WI38 (cell line): Measurements from ENCODE around the gene PTER.

ENCODE experiments used
- H3K4me3 ChIP-seq: 2 replicates; pipeline ENCODE4 v1.5.1; 2011; ENCODE audit warnings: low read depth, mild to moderate bottlenecking, control low read depth, low read length
- TF ChIP-seq, protein P1 (sequence below): IDR thresholded peaks from 2 replicates; pipeline ENCODE4 v1.5.1; 2012; ENCODE audit warnings: low read depth, mild to moderate bottlenecking, control low read depth, low read length

The PTER gene

GRCh38 chr10:16519908-16520861 is 83.4 kb downstream of the PTER start:
- TF ChIP-seq, protein P1, sequence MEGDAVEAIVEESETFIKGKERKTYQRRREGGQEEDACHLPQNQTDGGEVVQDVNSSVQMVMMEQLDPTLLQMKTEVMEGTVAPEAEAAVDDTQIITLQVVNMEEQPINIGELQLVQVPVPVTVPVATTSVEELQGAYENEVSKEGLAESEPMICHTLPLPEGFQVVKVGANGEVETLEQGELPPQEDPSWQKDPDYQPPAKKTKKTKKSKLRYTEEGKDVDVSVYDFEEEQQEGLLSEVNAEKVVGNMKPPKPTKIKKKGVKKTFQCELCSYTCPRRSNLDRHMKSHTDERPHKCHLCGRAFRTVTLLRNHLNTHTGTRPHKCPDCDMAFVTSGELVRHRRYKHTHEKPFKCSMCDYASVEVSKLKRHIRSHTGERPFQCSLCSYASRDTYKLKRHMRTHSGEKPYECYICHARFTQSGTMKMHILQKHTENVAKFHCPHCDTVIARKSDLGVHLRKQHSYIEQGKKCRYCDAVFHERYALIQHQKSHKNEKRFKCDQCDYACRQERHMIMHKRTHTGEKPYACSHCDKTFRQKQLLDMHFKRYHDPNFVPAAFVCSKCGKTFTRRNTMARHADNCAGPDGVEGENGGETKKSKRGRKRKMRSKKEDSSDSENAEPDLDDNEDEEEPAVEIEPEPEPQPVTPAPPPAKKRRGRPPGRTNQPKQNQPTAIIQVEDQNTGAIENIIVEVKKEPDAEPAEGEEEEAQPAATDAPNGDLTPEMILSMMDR: no peak
- no peak overlapping the region for H3K4me3 ChIP-seq

DNA sequence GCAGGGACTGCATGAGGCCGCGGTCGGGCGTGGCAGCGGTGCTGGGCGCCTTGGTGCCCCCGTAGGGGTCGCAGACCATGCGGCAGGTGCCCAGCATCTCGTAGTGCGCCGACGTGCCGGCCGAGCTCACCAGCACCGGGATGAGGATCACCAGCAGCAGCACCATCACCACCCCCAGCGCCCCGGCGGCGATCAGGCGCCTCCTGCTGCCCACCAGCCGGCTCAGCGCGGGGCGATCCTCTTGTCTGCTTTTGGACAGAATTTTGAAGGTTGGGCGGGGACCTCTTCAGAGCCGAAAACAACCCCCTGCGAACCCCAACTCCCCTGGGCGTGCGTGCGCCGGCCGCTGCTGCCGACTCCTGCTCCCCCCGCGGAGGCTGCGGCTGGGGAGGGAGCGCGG is 84.1 kb downstream of the PTER start:
- TF ChIP-seq, protein P1: no peak
- peak overlapping the region; percentile 39 for H3K4me3 ChIP-seq

GRCh38 chr10:16521311-16522016 is 84.7 kb downstream of the PTER start, which contains the start of gene C1QL3:
C1QL3 (minus strand) TSS chr10:16521879; CDS start chr10:16521065, 814 bp downstream.
- peak within 1 kb of the TSS; percentile 39 for H3K4me3 ChIP-seq
- TF ChIP-seq, protein P1: no peak

DNA sequence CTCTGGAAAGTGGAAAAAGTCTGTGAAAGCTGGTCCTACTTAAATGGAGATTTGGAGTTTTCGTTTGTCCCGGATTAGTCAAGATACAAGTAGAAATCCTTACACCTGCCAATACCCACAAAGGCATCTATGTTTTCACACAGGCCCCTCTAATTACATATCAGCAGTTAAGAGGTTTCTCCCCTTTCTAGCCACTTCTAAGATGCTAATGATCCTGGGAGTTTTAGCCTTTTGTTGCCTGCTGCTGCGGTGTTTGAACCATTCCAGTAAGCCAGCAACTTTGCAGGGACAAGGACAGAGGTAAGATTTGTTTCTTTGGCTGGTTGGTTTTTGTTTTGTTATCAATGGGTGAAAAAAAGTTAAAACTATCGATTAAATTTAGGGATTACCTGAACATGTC is 90.6 kb downstream of the PTER start:
- TF ChIP-seq, protein P1: no peak
- H3K4me3 ChIP-seq: no peak overlapping the region

GRCh38 chr10:16529853-16530252 is 93.0 kb downstream of the PTER start:
- no peak overlapping the region for H3K4me3 ChIP-seq
- TF ChIP-seq, protein P1: no peak

GRCh38 chr10:16536155-16536554 is 99.3 kb downstream of the PTER start:
- no peak overlapping the region for H3K4me3 ChIP-seq
- TF ChIP-seq, protein P1: no peak

- no peak overlapping the region for H3K4me3 ChIP-seq
- TF ChIP-seq, protein P1: no peak
Observed at GRCh38 chr10:16544099-16544498, 107.3 kb downstream of the PTER start.
